Measurements from ENCODE around the gene REL.
"Not testable (repeated sequence)": the region's sequence is repeated elsewhere in the genome, so short reads cannot be mapped to it uniquely, and the experiment has no call there.

The REL gene
- 52.1 to 70.0 reads per million in 2 donors for total RNA-seq

- peak; percentile 89 for DNase-seq
Observed at GRCh38 chr2:60881047-60881932, at the start of gene REL. REL (plus strand) TSS chr2:60881574; CDS start chr2:60881841, 267 bp downstream.

GRCh38 chr2:60831921-60832320 is 49.5 kb upstream of the REL start:
- DNase-seq, result no peak

- DNase-seq, result no peak
Observed at GRCh38 chr2:60832621-60833020, 48.8 kb upstream of the REL start.

- no peak for DNase-seq
Observed at GRCh38 chr2:60834270-60834717, 47.1 kb upstream of the REL start.

- no peak for DNase-seq
Observed at GRCh38 chr2:60836491-60836890, 44.9 kb upstream of the REL start.

GRCh38 chr2:60837123-60837522 is 44.3 kb upstream of the REL start:
- no peak for DNase-seq

GRCh38 chr2:60838481-60838880 is 42.9 kb upstream of the REL start:
- DNase-seq, result no peak

GRCh38 chr2:60839126-60839813 is 42.1 kb upstream of the REL start:
- no peak for DNase-seq

- DNase-seq, result no peak
Observed at GRCh38 chr2:60840880-60841279, 40.5 kb upstream of the REL start.

- DNase-seq, result no peak
Observed at GRCh38 chr2:60843006-60843405, 38.4 kb upstream of the REL start.

- DNase-seq, result no peak
Observed at GRCh38 chr2:60844105-60844504, 37.3 kb upstream of the REL start.

GRCh38 chr2:60847854-60848253 is 33.5 kb upstream of the REL start:
- no peak for DNase-seq

- no peak for DNase-seq
Observed at GRCh38 chr2:60849187-60849586, 32.2 kb upstream of the REL start.

- no peak for DNase-seq
Observed at GRCh38 chr2:60852282-60852860, 29.0 kb upstream of the REL start.

GRCh38 chr2:60853531-60853930 is 27.8 kb upstream of the REL start:
- no peak for DNase-seq

GRCh38 chr2:60855989-60856669 is 25.2 kb upstream of the REL start:
- no peak for DNase-seq

- no peak for DNase-seq
Observed at GRCh38 chr2:60857056-60857455, 24.3 kb upstream of the REL start.

- DNase-seq, result no peak
Observed at GRCh38 chr2:60858897-60859311, 22.5 kb upstream of the REL start.

GRCh38 chr2:60861736-60862135 is 19.6 kb upstream of the REL start:
- DNase-seq, result no peak

- no peak for DNase-seq
Observed at GRCh38 chr2:60862642-60863041, 18.7 kb upstream of the REL start.

GRCh38 chr2:60865361-60865760 is 16.0 kb upstream of the REL start:
- not testable (repeated sequence) for DNase-seq

GRCh38 chr2:60867007-60867406 is 14.4 kb upstream of the REL start:
- DNase-seq, result no peak

- no peak for DNase-seq
Observed at GRCh38 chr2:60867848-60868247, 13.5 kb upstream of the REL start.

Measured in activated gamma-delta T cell (primary cell).